IMR-90 (cell line): Measurements from ENCODE around the gene ITIH5. TPM values are rescaled to one million over a fixed set of nuclear protein-coding genes. Genes with fewer than 3 reads are reported as not detected.

Experiments used
- ATAC-seq: fragments of 200-7000 bp; cut with Tn5 transposase; 2 replicates; pipeline ENCODE4 v1.9.1; 2020; ENCODE audit warnings: low read depth, mild to moderate bottlenecking, moderate library complexity
- BruUV-seq: library from RNA; stranded (reverse); fragments of 400-500 nt; replicated peaks from 2 replicates; lab custom pipeline; 2021; lab: Mats Ljungman, UMichigan
- CTCF ChIA-PET: fragments of 300-600 bp; formaldehyde crosslinking; extraction: SDS; loops from one replicate; lab custom pipeline; 2021; ENCODE audit warnings: antibody characterized with exemption; lab: Yijun Ruan, JAX
- POLR2A ChIA-PET: fragments of 300-600 bp; sonication (Branson Sonifier 250); formaldehyde crosslinking; loops from one replicate; lab custom pipeline; 2022; ENCODE audit warnings: antibody characterized with exemption; ENCODE audit not compliant: unreplicated experiment; lab: Charles Lee
- DNase-seq: peaks from one replicate; pipeline ENCODE4 v3.0.0; 2013
- H2AFZ ChIP-seq: replicated peaks from 2 replicates; pipeline ENCODE3; 2013; ENCODE audit warnings: low read length, mild to moderate bottlenecking; ENCODE audit not compliant: poor library complexity
- H2AK5ac ChIP-seq: 2 replicates; pipeline ENCODE4 v1.6.1; 2013; ENCODE audit warnings: low read depth, low read length, inconsistent platforms
- H2AK9ac ChIP-seq: replicated peaks from 2 replicates; pipeline ENCODE3; 2013; ENCODE audit warnings: mild to moderate bottlenecking, low read depth, low read length, moderate library complexity; ENCODE audit not compliant: poor library complexity
- H2BK120ac ChIP-seq: 2 replicates; pipeline ENCODE4 v1.6.1; 2013; ENCODE audit warnings: low read depth, low read length, inconsistent platforms
- H2BK15ac ChIP-seq: 3 replicates; pipeline ENCODE4 v1.6.1; 2013; ENCODE audit warnings: low read depth, low read length, inconsistent platforms
- H2BK20ac ChIP-seq: 2 replicates; pipeline ENCODE4 v1.6.1; 2013; ENCODE audit warnings: low read depth, mild to moderate bottlenecking, inconsistent platforms, low read length, moderate library complexity
- H2BK5ac ChIP-seq: 2 replicates; pipeline ENCODE4 v1.6.1; 2013; ENCODE audit warnings: mild to moderate bottlenecking, low read depth, low read length, inconsistent platforms; ENCODE audit not compliant: poor library complexity, severe bottlenecking
- H3K14ac ChIP-seq: replicated peaks from 2 replicates; pipeline ENCODE4 v1.6.1; 2013; ENCODE audit warnings: low read depth, low read length, inconsistent platforms
- H3K18ac ChIP-seq: 2 replicates; pipeline ENCODE4 v1.6.1; 2013; ENCODE audit warnings: low read depth, low read length, control low read depth
- H3K23ac ChIP-seq: 2 replicates; pipeline ENCODE4 v1.6.1; 2013; ENCODE audit warnings: low read depth, low read length, inconsistent platforms
- H3K27ac ChIP-seq: 2 replicates; pipeline ENCODE4 v1.5.1; 2013; ENCODE audit warnings: mild to moderate bottlenecking, control low read depth, low read length; ENCODE audit not compliant: insufficient read depth
- H3K27me3 ChIP-seq: 2 replicates; pipeline ENCODE4 v1.6.1; 2013; ENCODE audit warnings: low read length; ENCODE audit not compliant: control insufficient read depth, insufficient read depth
- H3K36me3 ChIP-seq: 2 replicates; pipeline ENCODE4 v1.6.1; 2013; ENCODE audit warnings: low read length, mixed read lengths; ENCODE audit not compliant: control insufficient read depth, insufficient read depth
- H3K4ac ChIP-seq: 2 replicates; pipeline ENCODE4 v1.6.1; 2013; ENCODE audit warnings: low read depth, low read length, inconsistent platforms
- H3K4me1 ChIP-seq: 2 replicates; pipeline ENCODE4 v1.6.1; 2013; ENCODE audit warnings: low read length, mixed read lengths; ENCODE audit not compliant: control insufficient read depth, insufficient read depth
- H3K4me2 ChIP-seq: 2 replicates; pipeline ENCODE4 v1.6.1; 2013; ENCODE audit warnings: low read depth, mild to moderate bottlenecking, control low read depth, low read length, moderate library complexity
- H3K4me3 ChIP-seq: 2 replicates; pipeline ENCODE4 v1.5.1; 2013; ENCODE audit warnings: low read depth, mild to moderate bottlenecking, control low read depth, low read length, moderate library complexity; ENCODE audit not compliant: insufficient read depth
- H3K56ac ChIP-seq: 2 replicates; pipeline ENCODE4 v1.6.1; 2013; ENCODE audit warnings: low read length, inconsistent platforms; ENCODE audit not compliant: insufficient read depth; ENCODE audit errors: extremely low read depth
- H3K79me1 ChIP-seq, 2 experiments: 2 replicates each; pipeline ENCODE4 v1.6.1; 2013; ENCODE audit warnings: low read length in 2 of 2, inconsistent platforms in 1 of 2, low read depth in 1 of 2
- H3K9ac ChIP-seq: 2 replicates; pipeline ENCODE4 v1.6.1; 2013; ENCODE audit warnings: low read depth, low read length, control low read depth
- H3K9me1 ChIP-seq: 2 replicates; pipeline ENCODE4 v1.6.1; 2013; ENCODE audit warnings: low read length, inconsistent platforms; ENCODE audit not compliant: insufficient read depth
- H3K9me3 ChIP-seq: 2 replicates; pipeline ENCODE4 v1.6.1; 2013; ENCODE audit warnings: low read length; ENCODE audit not compliant: control insufficient read depth, insufficient read depth
- H4K20me1 ChIP-seq: 2 replicates; pipeline ENCODE4 v1.6.1; 2013; ENCODE audit warnings: low read length, inconsistent platforms; ENCODE audit not compliant: insufficient read depth
- H4K5ac ChIP-seq: 2 replicates; pipeline ENCODE4 v1.6.1; 2013; ENCODE audit warnings: mild to moderate bottlenecking, low read depth, low read length, control low read depth
- H4K8ac ChIP-seq, 2 experiments: 2 replicates each; pipeline ENCODE4 v1.6.1; 2013; ENCODE audit warnings: low read depth in 2 of 2, low read length in 2 of 2, control low read depth in 1 of 2, inconsistent platforms in 1 of 2
- H4K91ac ChIP-seq: 2 replicates; pipeline ENCODE4 v1.6.1; 2013; ENCODE audit warnings: low read depth, low read length, inconsistent platforms; ENCODE audit not compliant: insufficient read depth
- BHLHE40 ChIP-seq: fragments of 150-350 bp; IDR thresholded peaks from 2 replicates; pipeline ENCODE4 v1.6.1; 2016; ENCODE audit warnings: mild to moderate bottlenecking, low read depth, low read length
- CEBPB ChIP-seq: IDR thresholded peaks from 2 replicates; pipeline ENCODE4 v1.6.1; 2012; ENCODE audit warnings: low read depth, low read length, improper control_type of control experiment
- CHD1 ChIP-seq: IDR thresholded peaks from 2 replicates; pipeline ENCODE4 v1.6.1; 2012; ENCODE audit warnings: low read depth, low read length, improper control_type of control experiment
- CTCF ChIP-seq: conservative IDR thresholded peaks from 2 replicates; pipeline ENCODE4 v1.5.1; 2012; ENCODE audit warnings: mild to moderate bottlenecking, low read depth, low read length, improper control_type of control experiment
- FOS ChIP-seq: fragments of 150-350 bp; IDR thresholded peaks from 2 replicates; pipeline ENCODE4 v1.6.1; 2016; ENCODE audit warnings: low read depth, low read length
- MAFK ChIP-seq: IDR thresholded peaks from 2 replicates; pipeline ENCODE4 v1.6.1; 2012; ENCODE audit warnings: low read depth, low read length, improper control_type of control experiment
- MAZ ChIP-seq: IDR thresholded peaks from 2 replicates; pipeline ENCODE4 v1.6.1; 2012; ENCODE audit warnings: low read depth, mild to moderate bottlenecking, low read length, improper control_type of control experiment, moderate library complexity, borderline replicate concordance
- MXI1 ChIP-seq: IDR thresholded peaks from 2 replicates; pipeline ENCODE4 v1.6.1; 2012; ENCODE audit warnings: low read depth, mild to moderate bottlenecking, low read length, moderate library complexity, borderline replicate concordance
- NFE2L2 ChIP-seq: fragments of 150-350 bp; IDR thresholded peaks from 2 replicates; pipeline ENCODE4 v1.6.1; 2016; ENCODE audit warnings: low read depth, mild to moderate bottlenecking, low read length
- POLR2A ChIP-seq: IDR thresholded peaks from 2 replicates; pipeline ENCODE4 v1.6.1; 2012; ENCODE audit warnings: mild to moderate bottlenecking, low read depth, low read length
- RAD21 ChIP-seq: IDR thresholded peaks from 2 replicates; pipeline ENCODE4 v1.6.1; 2012; ENCODE audit warnings: low read length, improper control_type of control experiment
- RCOR1 ChIP-seq: IDR thresholded peaks from 2 replicates; pipeline ENCODE4 v1.6.1; 2012; ENCODE audit warnings: mild to moderate bottlenecking, low read length, improper control_type of control experiment; ENCODE audit not compliant: insufficient replicate concordance
- RFX5 ChIP-seq: IDR thresholded peaks from 2 replicates; pipeline ENCODE4 v1.8.0; 2012; ENCODE audit warnings: low read depth, mild to moderate bottlenecking, low read length, moderate library complexity
- SMC3 ChIP-seq: fragments of 150-350 bp; IDR thresholded peaks from 2 replicates; pipeline ENCODE4 v1.6.1; 2016; ENCODE audit warnings: low read depth, mild to moderate bottlenecking, antibody characterized with exemption, low read length, moderate library complexity
- USF2 ChIP-seq: fragments of 150-350 bp; IDR thresholded peaks from 2 replicates; pipeline ENCODE4 v1.6.1; 2017; ENCODE audit warnings: mild to moderate bottlenecking, antibody characterized with exemption, low read length, low read depth
- WGBS, 2 experiments: methylation state at CpG; one replicate each; pipeline versions ENCODE4 v1.1.5 to v1.1.7; 2013; ENCODE audit warnings: missing lambda C conversion rate in 2 of 2; ENCODE audit not compliant: insufficient read length in 1 of 2; ENCODE audit errors: extremely low coverage in 2 of 2; 5-methylcytosine and 5-hydroxymethylcytosine counted together
- dilution Hi-C: fragments of 300-500 bp; cut with HindIII; formaldehyde crosslinking; loops from one replicate; pipeline ENCODE4 v1.14.3; 2018; ENCODE audit warnings: low sequenced_read_pairs; ENCODE audit not compliant: unreplicated experiment
- in situ Hi-C: fragments of 300-500 bp; cut with MboI; formaldehyde crosslinking; loops from 3 replicates; pipeline ENCODE4 v1.14.3; 2019; ENCODE audit warnings: low sequenced_read_pairs, inconsistent platforms, mixed read lengths
- intact Hi-C: fragments of 100-400 bp; cut with micrococcal nuclease; formaldehyde crosslinking; loops from 2 replicates; pipeline ENCODE4 v1.10.0; 2022
- polyA plus RNA-seq, 3 experiments: library from polyadenylated mRNA; depleted of rRNA; stranded (reverse); fragments of >200 nt; gene quantifications; 2 replicates each; pipeline ENCODE4 v1.2.3, GENCODE V29; 2012; ENCODE audit warnings: low replicate concordance in 1 of 3
- total RNA-seq: library from RNA; depleted of rRNA; stranded (reverse); fragments of >200 nt; gene quantifications from 2 replicates; pipeline ENCODE4 v1.2.3, GENCODE V29; 2012
- TF ChIP-seq, protein P1 (sequence below): fragments of 150-350 bp; IDR thresholded peaks from 2 replicates; pipeline ENCODE4 v1.6.1; 2016; ENCODE audit warnings: low read depth, mild to moderate bottlenecking, low read length, moderate library complexity, borderline replicate concordance

Gene ITIH5
- total and polyA plus RNA-seq, 2 of the 4 experiments (the other 2 are of a cell fraction), result under 0.01 to 0.07 TPM

DNA sequence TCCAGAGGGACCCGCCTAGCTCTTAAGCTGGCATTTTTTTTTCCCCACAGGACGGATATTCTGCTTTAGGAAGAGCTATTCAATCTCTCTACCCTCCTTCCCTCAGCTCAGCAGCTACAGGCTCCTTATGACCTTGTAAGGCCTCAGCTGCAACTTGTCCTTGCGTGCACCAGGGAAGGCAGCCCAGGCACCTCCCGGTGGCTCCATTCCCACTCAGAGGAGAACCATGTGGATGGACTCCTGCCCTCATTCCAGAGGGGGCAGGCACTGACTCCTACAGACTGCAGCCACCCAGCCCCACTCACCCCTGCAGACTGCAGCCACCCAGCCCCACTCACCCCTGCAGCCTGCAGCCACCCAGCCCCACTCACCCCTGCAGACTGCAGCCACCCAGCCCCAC lies 73.7 kb downstream of the ITIH5 start:
- dilution Hi-C loops, result no loop called here

More for the DNA sequence above, 73.7 kb downstream of the ITIH5 start:
- Histone ChIP-seq H4K20me1 (no peaks in the 10 kb centered on the region), H3K23ac (no peak overlapping the region), H3K4me1 (no peaks in the 10 kb centered on the region), H4K5ac (no peak overlapping the region; the same call in 1 of the 2 replicates), H2AK5ac (no peak overlapping the region), H3K56ac (no peak overlapping the region), H2BK15ac (no peak overlapping the region), H2BK20ac (no peak overlapping the region), H4K91ac (no peak overlapping the region), H3K9me1 (no peaks in the 10 kb centered on the region), H2AK9ac (no peak overlapping the region), H3K79me1 (no peaks in the 10 kb centered on the region), H3K9me3 (no peaks in the 10 kb centered on the region), H3K18ac (no peak overlapping the region), H3K4me3 (no peak overlapping the region), H3K9ac (no peak overlapping the region), H3K27me3 (no peaks in the 10 kb centered on the region; the same call in 1 of the 2 replicates), H3K4me2 (no peak overlapping the region), H2BK120ac (no peak overlapping the region), H2BK5ac (no peak overlapping the region), H3K4ac (no peak overlapping the region), H2AFZ (no peak overlapping the region), H3K14ac (no peak overlapping the region), H4K8ac (no peak overlapping the region), H3K36me3 (no peaks in the 10 kb centered on the region), H3K27ac (no peak overlapping the region)
- no peak for DNase-seq
- ATAC-seq, result no peak; the same call in 1 of the 2 replicates
- ChIA-PET POLR2A (no interaction called here), CTCF (no interaction called here)
- no peak for TF ChIP-seq CEBPB
- no peak for TF ChIP-seq MXI1
- TF ChIP-seq MAZ, result no peak
- no peak for TF ChIP-seq RFX5
- no peak for TF ChIP-seq BHLHE40
- no peak for TF ChIP-seq MAFK
- no peak for TF ChIP-seq FOS
- no peak for TF ChIP-seq SMC3
- TF ChIP-seq POLR2A, result no peak
- TF ChIP-seq CTCF, result no peak
- TF ChIP-seq NFE2L2, result no peak
- TF ChIP-seq, protein P1, sequence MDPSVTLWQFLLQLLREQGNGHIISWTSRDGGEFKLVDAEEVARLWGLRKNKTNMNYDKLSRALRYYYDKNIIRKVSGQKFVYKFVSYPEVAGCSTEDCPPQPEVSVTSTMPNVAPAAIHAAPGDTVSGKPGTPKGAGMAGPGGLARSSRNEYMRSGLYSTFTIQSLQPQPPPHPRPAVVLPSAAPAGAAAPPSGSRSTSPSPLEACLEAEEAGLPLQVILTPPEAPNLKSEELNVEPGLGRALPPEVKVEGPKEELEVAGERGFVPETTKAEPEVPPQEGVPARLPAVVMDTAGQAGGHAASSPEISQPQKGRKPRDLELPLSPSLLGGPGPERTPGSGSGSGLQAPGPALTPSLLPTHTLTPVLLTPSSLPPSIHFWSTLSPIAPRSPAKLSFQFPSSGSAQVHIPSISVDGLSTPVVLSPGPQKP, result no peak
- no peak for TF ChIP-seq RAD21
- TF ChIP-seq RCOR1, result no peak
- TF ChIP-seq CHD1, result no peak
- TF ChIP-seq USF2, result no peak
- BruUV-seq, result no TSS peak
- intact Hi-C loops, result no loop called here
- in situ Hi-C loops, result no loop called here
- WGBS, 2 experiments, result 31% methylated on average over 2 of the region's 4 CpGs; no CpG with 5 or more reads in 1 of the 2 experiments
